ENCODE data around the gene LRTM2. TPM values are rescaled to one million over a fixed set of nuclear protein-coding genes. Genes with fewer than 3 reads are reported as not detected.

LRTM2 gene
- total RNA-seq, 1 donor from 2014 or later: not detected

DNA sequence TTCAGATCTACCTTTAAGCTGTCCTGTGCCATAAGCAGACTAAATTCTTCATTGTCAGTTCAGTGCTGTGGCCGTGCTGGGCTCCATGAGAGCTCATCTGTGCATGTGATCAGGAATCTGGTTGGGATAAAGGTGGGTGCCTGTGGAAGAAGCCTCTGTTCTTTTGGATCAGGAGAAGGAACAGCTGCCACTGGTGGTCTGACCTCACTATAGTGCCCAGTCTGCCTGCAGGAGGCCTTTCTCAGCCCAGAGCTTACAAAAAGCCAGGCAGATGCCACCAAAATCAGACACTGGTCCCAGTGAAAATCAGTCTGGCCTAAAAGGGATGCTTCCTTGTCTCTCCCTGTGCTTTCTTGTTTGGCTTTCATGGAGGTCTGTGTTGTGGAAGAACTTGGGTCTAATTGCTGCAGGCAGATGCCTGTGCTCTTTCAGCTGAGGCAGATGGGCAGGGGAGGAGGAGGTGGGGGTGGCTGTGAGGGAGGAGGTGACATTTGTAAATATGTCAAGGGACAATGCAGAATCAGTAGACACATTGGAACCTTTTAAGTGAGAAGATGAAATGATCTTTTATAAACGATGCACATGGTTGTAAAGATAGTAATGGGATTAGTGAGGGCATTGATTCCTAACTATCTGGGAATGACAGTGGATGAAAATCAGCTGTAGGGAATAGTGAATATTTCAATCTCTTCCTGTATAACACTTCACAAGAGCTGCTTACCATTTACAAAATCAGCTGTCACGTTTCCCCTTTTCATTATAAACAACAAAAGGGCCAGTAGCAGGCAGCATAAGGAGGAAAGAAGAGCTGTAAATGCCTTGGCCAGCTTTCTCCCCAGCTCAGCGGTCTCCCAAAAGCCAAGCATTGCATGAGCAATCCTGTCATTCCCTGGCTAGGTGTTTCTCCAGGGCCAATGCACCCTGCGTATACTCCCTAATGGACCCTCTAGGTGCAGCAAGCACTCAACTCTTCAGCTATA lies 53.5 kb downstream of the LRTM2 start:
- H3K4me3 Mint-ChIP-seq: no peak overlapping the region
- ChIA-PET CTCF (interaction anchor here (1.6 kb wide), 1 partner anchor 66 kb away, joined by 7 read pairs; no protein-coding TSS in a partner anchor), POLR2A (no interaction called here)
- peaks cover 18% of the 10 kb centered on the region for H3K27me3 Mint-ChIP-seq
- no peaks in the 10 kb centered on the region for H3K36me3 Mint-ChIP-seq (ENCODE audit: low read depth)
- no peaks in the 10 kb centered on the region for H3K9me3 Mint-ChIP-seq
- DNase-seq: no peak
- ATAC-seq (ENCODE audit: low read depth): no peak
- H3K27ac Mint-ChIP-seq: no peak overlapping the region
- H3K4me1 Mint-ChIP-seq: no peaks in the 10 kb centered on the region
- intact Hi-C loops (cut with micrococcal nuclease): loop anchor here (10.0 kb wide), 1 partner anchor 51 kb away; no protein-coding TSS in a partner anchor
- TF ChIP-seq, protein P1, sequence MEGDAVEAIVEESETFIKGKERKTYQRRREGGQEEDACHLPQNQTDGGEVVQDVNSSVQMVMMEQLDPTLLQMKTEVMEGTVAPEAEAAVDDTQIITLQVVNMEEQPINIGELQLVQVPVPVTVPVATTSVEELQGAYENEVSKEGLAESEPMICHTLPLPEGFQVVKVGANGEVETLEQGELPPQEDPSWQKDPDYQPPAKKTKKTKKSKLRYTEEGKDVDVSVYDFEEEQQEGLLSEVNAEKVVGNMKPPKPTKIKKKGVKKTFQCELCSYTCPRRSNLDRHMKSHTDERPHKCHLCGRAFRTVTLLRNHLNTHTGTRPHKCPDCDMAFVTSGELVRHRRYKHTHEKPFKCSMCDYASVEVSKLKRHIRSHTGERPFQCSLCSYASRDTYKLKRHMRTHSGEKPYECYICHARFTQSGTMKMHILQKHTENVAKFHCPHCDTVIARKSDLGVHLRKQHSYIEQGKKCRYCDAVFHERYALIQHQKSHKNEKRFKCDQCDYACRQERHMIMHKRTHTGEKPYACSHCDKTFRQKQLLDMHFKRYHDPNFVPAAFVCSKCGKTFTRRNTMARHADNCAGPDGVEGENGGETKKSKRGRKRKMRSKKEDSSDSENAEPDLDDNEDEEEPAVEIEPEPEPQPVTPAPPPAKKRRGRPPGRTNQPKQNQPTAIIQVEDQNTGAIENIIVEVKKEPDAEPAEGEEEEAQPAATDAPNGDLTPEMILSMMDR (IDR thresholded peaks at IDR 0.05): no peak

DNA sequence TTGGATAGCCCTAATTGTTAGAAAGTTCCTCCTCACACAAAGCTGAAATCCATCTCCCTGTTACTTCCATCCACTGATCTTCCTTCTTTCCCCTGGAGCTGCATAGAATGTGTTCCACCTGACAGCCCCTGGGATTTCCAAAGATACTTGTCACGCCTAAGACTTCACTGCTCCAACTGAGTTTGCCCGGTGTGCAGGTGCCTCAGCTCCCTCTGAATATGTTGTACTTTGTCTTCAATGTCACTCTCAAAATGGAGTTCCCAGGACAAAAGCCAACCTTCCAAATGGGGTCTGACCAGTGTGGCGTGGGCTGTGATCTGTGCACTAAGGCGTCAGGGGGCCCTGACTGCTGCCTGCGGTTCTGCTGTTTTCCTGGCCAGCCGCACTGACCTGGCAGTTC lies 55.2 kb downstream of the LRTM2 start:
- DNase-seq: no peak
- no peaks in the 10 kb centered on the region for H3K9me3 Mint-ChIP-seq
- H3K27ac Mint-ChIP-seq: no peak overlapping the region
- ATAC-seq (ENCODE audit: low read depth): no peak
- POLR2A ChIA-PET: no interaction called here
- no peaks in the 10 kb centered on the region for H3K36me3 Mint-ChIP-seq (ENCODE audit: low read depth)
- CTCF ChIA-PET: no interaction called here
- peaks cover 19% of the 10 kb centered on the region for H3K27me3 Mint-ChIP-seq
- H3K4me3 Mint-ChIP-seq: no peak overlapping the region
- TF ChIP-seq, protein P1 (IDR thresholded peaks at IDR 0.05): no peak
- no peaks in the 10 kb centered on the region for H3K4me1 Mint-ChIP-seq
- intact Hi-C loops (cut with micrococcal nuclease): loop anchor here (10.0 kb wide), 1 partner anchor 49 kb away; no protein-coding TSS in a partner anchor

- H3K9me3 Mint-ChIP-seq: no peaks in the 10 kb centered on the region
- H3K27ac Mint-ChIP-seq: no peak overlapping the region
- TF ChIP-seq, protein P1 (IDR thresholded peaks at IDR 0.05): no peak
- intact Hi-C loops (cut with micrococcal nuclease): loop anchor here (10.0 kb wide), 1 partner anchor 49 kb away; no protein-coding TSS in a partner anchor
- no peaks in the 10 kb centered on the region for H3K36me3 Mint-ChIP-seq (ENCODE audit: low read depth)
- no peak for DNase-seq
- peaks cover 19% of the 10 kb centered on the region for H3K27me3 Mint-ChIP-seq
- H3K4me3 Mint-ChIP-seq: no peak overlapping the region
- ChIA-PET CTCF (no interaction called here), POLR2A (no interaction called here)
- no peaks in the 10 kb centered on the region for H3K4me1 Mint-ChIP-seq
- ATAC-seq (ENCODE audit: low read depth): no peak
These were observed 55.7 kb downstream of the LRTM2 start for GRCh38 chr12:1876086-1876485.

DNA sequence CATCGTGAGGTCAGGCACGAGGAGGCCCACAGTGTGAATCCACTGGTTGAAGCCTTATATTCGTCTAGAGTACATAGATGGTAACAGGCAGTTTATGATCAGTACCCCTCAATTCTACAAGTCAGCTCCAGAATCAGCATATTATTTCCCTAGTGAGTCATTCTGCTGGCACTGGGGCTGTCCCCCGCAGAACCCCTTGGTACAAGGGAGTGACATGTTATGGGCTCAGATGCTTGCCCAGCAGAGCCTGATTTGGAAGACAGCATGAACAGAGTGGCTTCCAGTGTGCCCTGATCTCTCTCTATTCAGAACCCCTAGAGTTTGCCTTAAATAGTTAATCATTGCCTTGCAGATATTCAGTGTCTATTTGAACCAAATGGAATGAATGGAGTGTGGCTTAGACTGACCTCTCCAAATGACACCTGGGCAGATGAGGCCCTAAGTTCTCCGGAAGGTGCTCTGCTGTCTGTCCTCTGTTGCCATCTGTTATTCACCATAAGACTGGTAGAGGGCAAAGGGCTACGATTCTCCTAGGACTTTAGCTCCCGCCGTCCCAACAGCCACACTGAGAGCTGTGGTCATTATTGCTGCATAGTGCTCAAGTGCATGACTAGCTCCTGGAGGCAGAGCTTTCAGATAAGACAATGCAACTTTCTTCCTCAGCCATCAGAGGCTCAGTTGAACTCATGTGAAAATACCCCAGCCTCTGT lies 57.0 kb downstream of the LRTM2 start:
- H3K27ac Mint-ChIP-seq: no peak overlapping the region
- H3K9me3 Mint-ChIP-seq: no peaks in the 10 kb centered on the region
- intact Hi-C loops (cut with micrococcal nuclease): loop anchor here (10.0 kb wide), 1 partner anchor 47 kb away; no protein-coding TSS in a partner anchor
- peaks cover 19% of the 10 kb centered on the region for H3K27me3 Mint-ChIP-seq
- H3K36me3 Mint-ChIP-seq (ENCODE audit: low read depth): no peaks in the 10 kb centered on the region
- TF ChIP-seq, protein P1 (IDR thresholded peaks at IDR 0.05): no peak
- ChIA-PET POLR2A (no interaction called here), CTCF (no interaction called here)
- ATAC-seq (ENCODE audit: low read depth): no peak
- no peaks in the 10 kb centered on the region for H3K4me1 Mint-ChIP-seq
- H3K4me3 Mint-ChIP-seq: no peak overlapping the region
- no peak for DNase-seq

DNA sequence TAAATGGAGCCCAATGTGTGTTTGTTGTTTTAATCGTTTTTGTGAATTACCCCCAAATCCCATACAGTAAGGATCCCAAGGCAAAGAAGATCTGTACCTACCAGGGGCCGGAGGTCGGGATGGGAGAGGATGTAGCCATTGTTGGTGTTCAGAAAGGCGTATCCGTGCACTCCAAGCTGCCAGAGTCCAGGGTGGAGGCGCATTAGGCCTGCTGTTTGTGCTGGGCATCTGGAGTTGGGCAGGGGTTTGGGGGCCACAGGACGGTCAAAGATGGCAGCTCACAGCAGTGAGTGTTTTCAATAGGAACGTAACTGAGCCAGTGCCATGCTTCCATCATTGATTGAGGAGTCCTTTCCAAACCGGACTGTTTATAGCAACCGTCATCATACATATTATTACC lies 57.8 kb downstream of the LRTM2 start:
- Mint-ChIP-seq H3K9me3 (no peaks in the 10 kb centered on the region), H3K27me3 (peaks cover 19% of the 10 kb centered on the region), H3K27ac (no peak overlapping the region), H3K4me1 (no peaks in the 10 kb centered on the region), H3K4me3 (no peak overlapping the region), H3K36me3 (ENCODE audit: low read depth) (no peaks in the 10 kb centered on the region)
- DNase-seq (no peak), ATAC-seq (ENCODE audit: low read depth) (no peak)
- POLR2A ChIA-PET: no interaction called here
- intact Hi-C loops (cut with micrococcal nuclease): loop anchor here (10.0 kb wide), 1 partner anchor 47 kb away; no protein-coding TSS in a partner anchor
- TF ChIP-seq, protein P1 (IDR thresholded peaks at IDR 0.05): no peak
- CTCF ChIA-PET: no interaction called here

Measured in activated B cell treated with CpG ODN at 0.5 μM for 24 hours (primary cell).